Progenitor cell of endocrine pancreas (in vitro differentiated cells): ENCODE results near the gene INTS1. TPM values are rescaled to one million over a fixed set of nuclear protein-coding genes. Genes with fewer than 3 reads are reported as not detected.

Experiments
- DNase-seq: peaks from one replicate; pipeline ENCODE4 v3.0.0; 2021; ENCODE audit warnings: low spot score; ENCODE audit not compliant: unreplicated experiment
- H3K27ac Mint-ChIP-seq: 2 replicates; pipeline ENCODE4 v1.8.0; 2021; ENCODE audit warnings: mild to moderate bottlenecking, moderate library complexity, mixed read lengths
- H3K27me3 Mint-ChIP-seq: 2 replicates; pipeline ENCODE4 v1.8.0; 2021; ENCODE audit warnings: mixed read lengths
- H3K36me3 Mint-ChIP-seq: 2 replicates; pipeline ENCODE4 v1.8.0; 2022; ENCODE audit warnings: mixed read lengths; ENCODE audit not compliant: insufficient read depth
- H3K4me1 Mint-ChIP-seq: 2 replicates; pipeline ENCODE4 v1.8.0; 2021; ENCODE audit warnings: low read depth, mixed read lengths
- H3K4me3 Mint-ChIP-seq: 2 replicates; pipeline ENCODE4 v1.8.0; 2021; ENCODE audit warnings: low read depth, mild to moderate bottlenecking, moderate library complexity, mixed read lengths
- H3K9me3 Mint-ChIP-seq: 2 replicates; pipeline ENCODE4 v1.8.0; 2021; ENCODE audit warnings: low read depth, mixed read lengths
- CTCF ChIP-seq: fragments of 200-600 bp; sonication (generic); IDR thresholded peaks from one replicate; pipeline ENCODE4 v1.5.0; 2021; ENCODE audit warnings: antibody characterized with exemption, mild to moderate bottlenecking; ENCODE audit not compliant: unreplicated experiment
- total RNA-seq: library from RNA; stranded (reverse); gene quantifications from 2 replicates; pipeline ENCODE4 v1.2.1, GENCODE V29; 2021

Gene INTS1
- total RNA-seq, 1 donor from 2014 or later = 145 TPM

DNA sequence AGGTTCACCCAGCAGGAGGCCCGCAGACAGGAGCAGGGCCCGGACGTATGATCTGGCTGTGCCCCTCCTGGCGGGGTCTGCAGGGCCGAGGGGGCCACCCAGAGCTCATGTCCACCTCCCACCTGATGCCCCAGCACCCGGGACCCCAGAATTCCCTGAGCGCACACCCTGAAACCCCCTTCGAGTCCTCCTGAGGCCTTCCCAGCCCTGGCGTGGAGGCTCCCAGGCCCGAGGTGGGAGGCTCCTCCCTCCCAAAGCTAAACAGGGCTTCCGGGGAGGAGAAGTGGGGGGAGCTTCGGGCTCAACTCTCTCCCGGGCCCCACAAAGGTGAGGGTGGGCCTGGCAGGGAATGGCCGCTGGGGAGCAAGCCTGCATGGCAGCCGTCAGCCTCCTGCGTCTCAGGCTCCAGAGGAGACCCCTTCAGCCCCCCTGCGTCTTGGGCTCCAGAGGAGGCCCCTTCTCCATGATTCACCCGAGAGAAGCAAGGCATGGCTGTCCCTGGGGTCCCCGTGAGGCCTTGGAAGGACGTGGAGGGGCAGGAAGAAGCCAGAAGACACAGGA is 75.2 kb downstream of the INTS1 start:
- TF ChIP-seq CTCF = no peak
- no peaks in the 10 kb centered on the region for H3K36me3 Mint-ChIP-seq
- H3K4me3 Mint-ChIP-seq = no peak overlapping the region
- peaks cover 4% of the 10 kb centered on the region for H3K27me3 Mint-ChIP-seq
- no peak for DNase-seq
- no peaks in the 10 kb centered on the region for H3K9me3 Mint-ChIP-seq
- no peaks in the 10 kb centered on the region for H3K4me1 Mint-ChIP-seq
- no peak overlapping the region for H3K27ac Mint-ChIP-seq

DNA sequence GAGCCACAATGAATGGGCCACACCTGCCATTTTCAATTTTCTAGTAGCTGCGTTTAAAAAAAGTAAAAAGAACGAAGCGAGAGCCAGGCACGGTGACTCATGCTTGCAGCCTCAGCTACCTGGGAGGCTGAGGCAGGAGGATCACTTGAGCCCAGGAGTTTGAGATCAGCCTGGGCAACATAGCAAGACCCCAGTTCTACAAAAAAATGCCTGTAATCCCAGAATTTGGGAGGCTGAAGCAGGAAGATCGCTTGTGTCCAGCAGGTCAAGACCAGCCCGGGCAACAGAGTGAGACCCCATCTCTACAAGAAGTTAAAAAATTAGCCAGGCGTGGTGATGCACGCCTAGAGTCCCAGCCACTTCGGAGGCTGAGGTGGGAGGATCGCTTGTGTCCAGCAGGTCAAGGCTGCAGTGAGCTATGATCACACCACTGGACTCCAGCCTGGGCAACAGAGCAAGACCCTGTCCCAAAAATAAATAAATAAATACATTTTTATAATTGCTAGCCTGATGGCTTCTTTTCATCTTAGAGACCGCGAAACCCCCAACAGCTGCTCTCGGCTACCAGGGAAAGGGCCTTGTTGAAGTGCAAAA is 77.0 kb downstream of the INTS1 start:
- peaks cover 3% of the 10 kb centered on the region for H3K4me1 Mint-ChIP-seq
- no peak for DNase-seq

DNA sequence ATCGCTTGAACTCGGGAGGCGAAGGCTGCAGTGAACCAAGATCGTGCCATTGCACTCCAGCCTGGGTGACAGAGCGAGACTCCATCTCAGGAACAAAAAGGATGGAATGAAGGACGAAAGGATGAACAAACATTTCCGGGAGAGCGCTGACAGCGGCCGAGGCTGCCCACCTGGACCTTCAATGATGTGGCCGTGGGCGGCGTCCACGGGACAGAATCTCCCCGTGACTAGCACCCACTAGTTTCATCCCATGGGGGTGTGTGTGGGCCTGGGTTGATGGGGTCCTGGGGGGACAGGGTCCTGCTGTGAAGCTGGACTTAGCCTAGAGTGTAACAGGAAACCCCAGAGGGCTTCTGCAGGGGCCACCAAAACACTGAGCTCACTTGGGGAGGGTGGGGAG is 77.7 kb downstream of the INTS1 start:
- H3K9me3 Mint-ChIP-seq = no peaks in the 10 kb centered on the region
- no peaks in the 10 kb centered on the region for H3K36me3 Mint-ChIP-seq
- peaks cover 3% of the 10 kb centered on the region for H3K4me1 Mint-ChIP-seq
- no peak overlapping the region for H3K27ac Mint-ChIP-seq
- H3K4me3 Mint-ChIP-seq = no peak overlapping the region
- peaks cover 5% of the 10 kb centered on the region for H3K27me3 Mint-ChIP-seq
- TF ChIP-seq CTCF = no peak
- no peak for DNase-seq

More for the DNA sequence above, 77.0 kb downstream of the INTS1 start:
- no peak for TF ChIP-seq CTCF
- Mint-ChIP-seq H3K9me3 (no peaks in the 10 kb centered on the region), H3K36me3 (no peaks in the 10 kb centered on the region), H3K27ac (no peak overlapping the region), H3K4me3 (no peak overlapping the region), H3K27me3 (peaks cover 5% of the 10 kb centered on the region)

GRCh38 chr7:1425292-1426136 is 78.7 kb downstream of the INTS1 start:
- peaks cover 3% of the 10 kb centered on the region for H3K4me1 Mint-ChIP-seq
- no peaks in the 10 kb centered on the region for H3K9me3 Mint-ChIP-seq
- no peak for DNase-seq
- H3K36me3 Mint-ChIP-seq = no peaks in the 10 kb centered on the region
- no peak for TF ChIP-seq CTCF
- H3K27me3 Mint-ChIP-seq = peaks cover 5% of the 10 kb centered on the region
- H3K27ac Mint-ChIP-seq = no peak overlapping the region
- H3K4me3 Mint-ChIP-seq = no peak overlapping the region

DNA sequence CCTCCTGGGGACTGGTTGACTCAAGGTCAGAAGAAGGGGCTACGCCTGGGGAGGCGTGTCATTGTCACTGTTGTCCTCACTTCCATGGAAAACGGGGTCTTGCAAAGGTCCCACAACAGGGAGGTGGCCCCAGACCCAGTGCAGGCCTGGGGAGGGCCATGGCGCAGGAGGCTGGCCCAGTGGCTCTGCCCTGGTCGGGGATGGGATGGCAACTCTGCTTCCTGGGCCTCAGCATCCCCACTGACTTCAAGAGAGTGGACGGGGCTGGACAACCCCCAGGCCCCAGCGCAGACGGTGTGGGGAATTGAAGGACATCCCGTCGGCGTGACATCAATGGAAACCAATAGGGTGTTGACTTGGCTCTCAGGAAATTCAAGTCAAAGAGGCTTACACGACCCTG is 80.1 kb downstream of the INTS1 start:
- Mint-ChIP-seq H3K27ac (no peak overlapping the region), H3K4me3 (no peak overlapping the region), H3K36me3 (no peaks in the 10 kb centered on the region), H3K9me3 (no peaks in the 10 kb centered on the region), H3K4me1 (peaks cover 3% of the 10 kb centered on the region), H3K27me3 (peaks cover 7% of the 10 kb centered on the region)
- TF ChIP-seq CTCF = no peak
- no peak for DNase-seq
